ENCODE measurements around the gene ATG7.

ATG7 gene

DNA sequence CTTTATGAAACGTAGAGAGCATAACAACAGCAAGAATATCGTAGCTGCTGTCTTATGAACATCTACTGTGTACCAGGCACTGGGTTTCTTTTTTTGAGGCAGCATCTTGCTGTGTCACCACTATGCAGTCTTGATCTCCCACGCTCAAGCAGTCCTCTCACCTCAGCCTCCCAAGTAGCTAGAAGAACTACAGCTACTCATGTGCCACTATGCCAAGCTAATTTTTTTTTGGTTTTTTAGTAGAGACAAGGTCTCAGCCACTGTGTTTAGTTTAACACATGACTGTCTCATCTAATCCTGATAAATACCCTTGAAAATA lies 241.6 kb downstream of the ATG7 start:
- TF ChIP-seq, protein P1, sequence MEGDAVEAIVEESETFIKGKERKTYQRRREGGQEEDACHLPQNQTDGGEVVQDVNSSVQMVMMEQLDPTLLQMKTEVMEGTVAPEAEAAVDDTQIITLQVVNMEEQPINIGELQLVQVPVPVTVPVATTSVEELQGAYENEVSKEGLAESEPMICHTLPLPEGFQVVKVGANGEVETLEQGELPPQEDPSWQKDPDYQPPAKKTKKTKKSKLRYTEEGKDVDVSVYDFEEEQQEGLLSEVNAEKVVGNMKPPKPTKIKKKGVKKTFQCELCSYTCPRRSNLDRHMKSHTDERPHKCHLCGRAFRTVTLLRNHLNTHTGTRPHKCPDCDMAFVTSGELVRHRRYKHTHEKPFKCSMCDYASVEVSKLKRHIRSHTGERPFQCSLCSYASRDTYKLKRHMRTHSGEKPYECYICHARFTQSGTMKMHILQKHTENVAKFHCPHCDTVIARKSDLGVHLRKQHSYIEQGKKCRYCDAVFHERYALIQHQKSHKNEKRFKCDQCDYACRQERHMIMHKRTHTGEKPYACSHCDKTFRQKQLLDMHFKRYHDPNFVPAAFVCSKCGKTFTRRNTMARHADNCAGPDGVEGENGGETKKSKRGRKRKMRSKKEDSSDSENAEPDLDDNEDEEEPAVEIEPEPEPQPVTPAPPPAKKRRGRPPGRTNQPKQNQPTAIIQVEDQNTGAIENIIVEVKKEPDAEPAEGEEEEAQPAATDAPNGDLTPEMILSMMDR (IDR thresholded peaks at IDR 0.05), result no peak

DNA sequence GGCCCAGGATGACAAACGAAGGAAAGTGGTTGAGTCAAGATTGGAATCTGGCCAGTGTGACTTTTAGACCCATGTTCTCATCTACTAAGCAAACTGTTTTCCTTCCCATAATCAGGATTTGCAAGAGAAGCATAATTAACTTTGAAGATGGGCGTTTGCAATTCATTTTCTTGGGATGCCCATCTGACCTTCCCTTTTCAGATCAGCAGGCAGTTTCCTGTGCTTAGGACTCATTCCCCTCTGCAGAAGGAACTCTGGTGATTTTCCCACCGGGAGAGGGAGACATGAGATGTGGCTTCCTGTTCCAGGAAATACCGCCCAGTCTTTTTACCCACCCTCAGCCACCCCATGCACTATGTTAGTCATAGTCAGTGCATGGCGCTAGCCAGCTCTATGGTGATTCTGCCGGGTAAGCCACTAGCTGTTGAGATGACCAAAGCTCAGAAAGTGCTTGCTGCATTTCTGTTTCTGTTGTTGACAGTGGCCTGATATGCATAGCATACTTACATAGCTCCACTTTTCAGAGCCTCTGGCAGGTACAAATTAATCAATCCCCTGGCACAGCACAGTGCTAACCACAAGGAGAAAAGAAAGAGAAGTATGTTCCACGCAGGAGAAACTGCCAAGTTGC lies 242.1 kb downstream of the ATG7 start:
- TF ChIP-seq, protein P1 (IDR thresholded peaks at IDR 0.05), result no peak

DNA sequence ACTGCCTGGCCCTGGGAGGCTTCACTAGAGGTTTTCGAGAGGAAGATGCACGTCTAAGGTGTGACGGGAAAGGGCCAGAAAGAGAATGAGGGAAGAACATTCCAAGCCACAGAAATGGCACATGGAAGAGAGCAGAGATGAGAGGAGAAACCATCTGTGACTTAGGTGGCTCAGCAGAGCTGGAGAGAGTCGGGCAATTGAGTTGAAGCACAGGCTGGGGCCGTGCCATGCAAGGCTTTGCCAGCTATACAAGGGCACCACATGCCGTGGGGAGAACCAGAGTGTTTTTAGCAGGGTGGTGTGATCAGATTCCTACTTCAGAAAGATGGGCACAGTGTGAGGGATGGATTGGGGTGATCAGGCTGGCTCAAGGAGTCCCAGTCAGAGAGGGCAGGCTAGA lies 245.4 kb downstream of the ATG7 start:
- TF ChIP-seq, protein P1 (IDR thresholded peaks at IDR 0.05), result no peak

DNA sequence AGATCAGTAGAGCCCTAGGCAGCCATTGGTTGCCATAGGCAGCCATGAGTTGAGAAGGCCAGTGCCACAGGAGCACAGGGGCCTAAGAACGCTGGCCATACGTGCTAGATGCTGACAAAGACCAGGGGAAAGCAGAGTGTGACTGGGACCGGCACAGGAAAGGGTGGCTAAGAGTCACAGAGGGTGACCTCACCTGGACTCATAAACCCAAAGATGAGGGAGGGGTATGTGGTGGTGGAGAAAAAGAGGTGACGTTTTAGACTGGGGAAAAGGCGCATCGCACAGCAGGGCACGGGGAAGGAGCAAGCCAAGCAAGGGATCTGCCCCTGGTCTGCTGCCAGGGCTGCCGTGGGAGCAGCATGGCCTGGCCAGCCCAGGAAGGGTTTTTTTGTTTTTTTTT lies 249.0 kb downstream of the ATG7 start:
- TF ChIP-seq, protein P1 (IDR thresholded peaks at IDR 0.05), result no peak

DNA sequence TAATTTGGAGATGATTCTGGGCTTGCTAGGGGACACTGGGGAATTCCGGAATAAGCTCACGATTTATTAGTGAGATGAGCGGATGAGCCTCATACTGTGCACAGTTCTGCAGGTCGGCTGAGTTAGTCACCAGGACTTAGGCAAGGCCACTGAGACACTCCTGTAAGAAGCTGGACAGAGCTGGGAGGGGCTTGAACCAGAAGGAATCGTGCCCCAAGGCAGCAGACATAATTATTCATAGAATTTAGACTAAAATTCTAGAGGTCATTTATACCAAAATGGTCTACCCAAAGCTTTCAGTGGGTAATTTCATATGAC lies 250.2 kb downstream of the ATG7 start:
- TF ChIP-seq, protein P1 (IDR thresholded peaks at IDR 0.05), result no peak

DNA sequence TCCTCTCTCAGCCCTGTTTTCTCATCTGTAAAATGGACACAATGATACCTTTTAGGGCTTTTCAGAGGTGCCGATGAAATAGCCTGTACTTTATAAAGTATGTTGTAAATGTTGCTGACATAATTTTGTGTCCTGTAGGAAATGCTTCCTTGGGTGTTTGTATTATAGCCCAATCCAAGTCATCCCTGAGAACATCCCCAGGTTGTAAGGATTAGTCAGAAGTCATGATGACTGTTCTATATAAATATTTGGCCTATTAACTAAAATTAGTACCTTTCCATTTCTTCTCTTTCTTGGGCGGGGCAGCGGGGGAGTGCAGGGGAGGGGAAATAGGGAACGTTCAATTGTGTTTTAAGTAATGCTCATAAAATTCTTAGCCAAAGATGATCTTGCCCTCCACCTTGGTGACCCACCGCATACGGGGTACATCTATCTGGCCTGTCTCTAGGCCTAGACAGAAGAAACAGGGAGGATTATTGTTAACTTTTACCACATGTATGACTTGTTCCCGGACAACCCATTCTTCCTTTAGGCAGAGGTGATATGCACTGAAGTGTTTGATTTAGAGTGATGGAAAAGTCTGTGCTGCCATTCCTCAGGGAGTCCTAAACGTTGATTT lies 250.9 kb downstream of the ATG7 start:
- TF ChIP-seq, protein P1 (IDR thresholded peaks at IDR 0.05), result no peak

DNA sequence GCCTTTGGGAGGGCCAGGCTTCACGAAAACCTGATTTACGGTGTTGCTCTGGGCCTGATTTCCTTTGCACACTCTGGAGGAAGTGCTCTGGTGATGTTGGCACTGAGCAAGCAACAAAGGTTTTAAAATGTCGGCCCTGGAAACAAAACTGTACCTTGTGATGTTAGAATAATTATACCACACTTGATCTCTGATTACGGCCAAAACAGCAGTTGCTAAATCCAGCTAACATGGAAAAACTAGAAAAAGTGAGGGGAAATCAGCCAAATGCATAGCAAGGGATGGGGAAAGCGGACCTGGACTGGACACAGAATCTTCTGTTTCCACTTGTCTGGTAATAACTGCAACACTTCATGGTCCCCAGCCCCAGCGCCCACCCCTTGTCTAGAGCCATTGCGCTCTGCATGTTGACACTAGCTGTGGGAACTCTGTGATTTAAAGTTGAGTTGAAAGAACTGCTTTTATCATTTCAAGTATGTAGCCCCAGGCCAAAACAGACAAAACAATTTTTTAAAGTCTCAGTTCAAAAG lies 251.4 kb downstream of the ATG7 start:
- TF ChIP-seq, protein P1 (IDR thresholded peaks at IDR 0.05), result no peak

DNA sequence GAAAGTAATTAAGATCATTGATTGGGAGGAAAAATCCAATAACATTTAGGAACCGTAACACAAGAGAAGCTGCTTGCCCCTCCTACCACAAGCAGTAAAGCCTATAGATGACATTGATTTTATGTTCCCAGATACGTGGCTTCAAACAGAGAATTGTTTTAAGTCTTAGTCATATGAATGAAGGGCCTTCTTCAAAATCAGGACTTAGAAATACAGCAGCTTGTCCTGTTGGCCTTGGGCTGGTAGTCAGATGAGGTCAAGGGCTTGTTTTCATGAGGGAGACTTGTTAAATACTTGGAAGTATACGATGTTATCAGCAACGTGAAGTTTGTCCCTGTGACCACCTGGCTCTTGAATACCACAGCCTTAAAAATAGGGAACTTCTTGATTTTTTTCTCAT lies 257.1 kb downstream of the ATG7 start:
- TF ChIP-seq, protein P1 (IDR thresholded peaks at IDR 0.05), result no peak
